ENCODE measurements around the gene HCAR3. TPM values are rescaled to one million over a fixed set of nuclear protein-coding genes. Genes with fewer than 3 reads are reported as not detected.

HCAR3 gene
- total and polyA plus RNA-seq, 2 experiments from 2014 or later = not detected

DNA sequence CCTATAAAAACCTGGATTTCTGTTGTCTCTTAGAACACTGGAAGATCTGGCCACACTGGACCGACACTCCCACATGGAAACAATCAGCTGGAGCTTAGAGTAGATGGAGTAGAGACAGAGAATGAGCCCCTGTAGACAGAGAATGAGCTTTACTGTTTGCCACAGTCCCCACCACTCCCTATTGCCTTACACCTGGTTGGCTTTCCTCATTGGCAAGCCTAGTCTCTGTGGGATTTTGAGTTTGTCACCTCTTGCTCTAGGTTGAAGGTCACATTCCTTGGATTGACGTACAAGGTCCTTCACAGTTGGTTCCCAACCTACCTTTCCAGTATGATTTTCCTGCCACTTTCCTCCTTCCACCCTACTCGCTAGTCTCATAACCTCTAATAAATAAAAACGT lies 16.0 kb upstream of the HCAR3 start:
- Histone ChIP-seq H3K4me3 (no peak overlapping the region), H4K20me1 (replicated peaks; ENCODE audit: insufficient read depth) (no peaks in the 10 kb centered on the region), H3K79me2 (replicated peaks; ENCODE audit: insufficient read depth) (no peaks in the 10 kb centered on the region), H3K4me2 (no peak overlapping the region), H3K27me3 (ENCODE audit: insufficient read depth) (no peaks in the 10 kb centered on the region), H2AFZ (no peak overlapping the region), H3K4me1 (ENCODE audit: insufficient read depth) (no peaks in the 10 kb centered on the region), H3F3A (replicated peaks; ENCODE audit: low read depth) (no peaks in the 10 kb centered on the region), H3K36me3 (ENCODE audit: insufficient read depth) (no peaks in the 10 kb centered on the region), H3K9me2 (ENCODE audit: insufficient read depth) (no peaks in the 10 kb centered on the region), H3K27ac (ENCODE audit: low read depth) (no peak overlapping the region)
- ATAC-seq (no peak), DNase-seq (ENCODE audit: low spot score) (no peak)
- Mint-ChIP-seq H3K4me3 (no peak overlapping the region), H3K4me1 (peaks cover 7% of the 10 kb centered on the region; the same call in 2 of the 3 replicates), H3K27me3 (ENCODE audit: insufficient read depth, low read depth, poor library complexity) (peaks cover 6% of the 10 kb centered on the region), H3K27ac (no peak overlapping the region), H3K9me3 (peaks cover 2% of the 10 kb centered on the region; the same call in 2 of the 3 replicates), H3K36me3 (ENCODE audit: low read depth) (no peaks in the 10 kb centered on the region)
- TF ChIP-seq ZNF114 (CRISPR knock-in tag; IDR thresholded peaks at IDR 0.05) (no peak), EZH2 (IDR thresholded peaks at IDR 0.05; ENCODE audit: low read depth, unreplicated experiment) (no peak), ZNF331 (CRISPR knock-in tag; IDR thresholded peaks at IDR 0.05; ENCODE audit: low read depth) (no peak), CREB1 (CRISPR knock-in tag; IDR thresholded peaks at IDR 0.05; ENCODE audit: low read depth) (no peak), NANOG (IDR thresholded peaks at IDR 0.05; ENCODE audit: borderline replicate concordance) (no peak), JUNB (IDR thresholded peaks at IDR 0.05; ENCODE audit: unreplicated experiment) (no peak), POLR2AphosphoS5 (IDR thresholded peaks at IDR 0.05; ENCODE audit: low read depth) (no peak), EZH2phosphoT487 (IDR thresholded peaks at IDR 0.05; ENCODE audit: unreplicated experiment) (no peak), STAT1 (IDR thresholded peaks at IDR 0.05; ENCODE audit: unreplicated experiment) (no peak)
- TF ChIP-seq, protein P1, sequence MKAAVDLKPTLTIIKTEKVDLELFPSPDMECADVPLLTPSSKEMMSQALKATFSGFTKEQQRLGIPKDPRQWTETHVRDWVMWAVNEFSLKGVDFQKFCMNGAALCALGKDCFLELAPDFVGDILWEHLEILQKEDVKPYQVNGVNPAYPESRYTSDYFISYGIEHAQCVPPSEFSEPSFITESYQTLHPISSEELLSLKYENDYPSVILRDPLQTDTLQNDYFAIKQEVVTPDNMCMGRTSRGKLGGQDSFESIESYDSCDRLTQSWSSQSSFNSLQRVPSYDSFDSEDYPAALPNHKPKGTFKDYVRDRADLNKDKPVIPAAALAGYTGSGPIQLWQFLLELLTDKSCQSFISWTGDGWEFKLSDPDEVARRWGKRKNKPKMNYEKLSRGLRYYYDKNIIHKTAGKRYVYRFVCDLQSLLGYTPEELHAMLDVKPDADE (IDR thresholded peaks at IDR 0.05) = no peak
- TF ChIP-seq, protein P2, sequence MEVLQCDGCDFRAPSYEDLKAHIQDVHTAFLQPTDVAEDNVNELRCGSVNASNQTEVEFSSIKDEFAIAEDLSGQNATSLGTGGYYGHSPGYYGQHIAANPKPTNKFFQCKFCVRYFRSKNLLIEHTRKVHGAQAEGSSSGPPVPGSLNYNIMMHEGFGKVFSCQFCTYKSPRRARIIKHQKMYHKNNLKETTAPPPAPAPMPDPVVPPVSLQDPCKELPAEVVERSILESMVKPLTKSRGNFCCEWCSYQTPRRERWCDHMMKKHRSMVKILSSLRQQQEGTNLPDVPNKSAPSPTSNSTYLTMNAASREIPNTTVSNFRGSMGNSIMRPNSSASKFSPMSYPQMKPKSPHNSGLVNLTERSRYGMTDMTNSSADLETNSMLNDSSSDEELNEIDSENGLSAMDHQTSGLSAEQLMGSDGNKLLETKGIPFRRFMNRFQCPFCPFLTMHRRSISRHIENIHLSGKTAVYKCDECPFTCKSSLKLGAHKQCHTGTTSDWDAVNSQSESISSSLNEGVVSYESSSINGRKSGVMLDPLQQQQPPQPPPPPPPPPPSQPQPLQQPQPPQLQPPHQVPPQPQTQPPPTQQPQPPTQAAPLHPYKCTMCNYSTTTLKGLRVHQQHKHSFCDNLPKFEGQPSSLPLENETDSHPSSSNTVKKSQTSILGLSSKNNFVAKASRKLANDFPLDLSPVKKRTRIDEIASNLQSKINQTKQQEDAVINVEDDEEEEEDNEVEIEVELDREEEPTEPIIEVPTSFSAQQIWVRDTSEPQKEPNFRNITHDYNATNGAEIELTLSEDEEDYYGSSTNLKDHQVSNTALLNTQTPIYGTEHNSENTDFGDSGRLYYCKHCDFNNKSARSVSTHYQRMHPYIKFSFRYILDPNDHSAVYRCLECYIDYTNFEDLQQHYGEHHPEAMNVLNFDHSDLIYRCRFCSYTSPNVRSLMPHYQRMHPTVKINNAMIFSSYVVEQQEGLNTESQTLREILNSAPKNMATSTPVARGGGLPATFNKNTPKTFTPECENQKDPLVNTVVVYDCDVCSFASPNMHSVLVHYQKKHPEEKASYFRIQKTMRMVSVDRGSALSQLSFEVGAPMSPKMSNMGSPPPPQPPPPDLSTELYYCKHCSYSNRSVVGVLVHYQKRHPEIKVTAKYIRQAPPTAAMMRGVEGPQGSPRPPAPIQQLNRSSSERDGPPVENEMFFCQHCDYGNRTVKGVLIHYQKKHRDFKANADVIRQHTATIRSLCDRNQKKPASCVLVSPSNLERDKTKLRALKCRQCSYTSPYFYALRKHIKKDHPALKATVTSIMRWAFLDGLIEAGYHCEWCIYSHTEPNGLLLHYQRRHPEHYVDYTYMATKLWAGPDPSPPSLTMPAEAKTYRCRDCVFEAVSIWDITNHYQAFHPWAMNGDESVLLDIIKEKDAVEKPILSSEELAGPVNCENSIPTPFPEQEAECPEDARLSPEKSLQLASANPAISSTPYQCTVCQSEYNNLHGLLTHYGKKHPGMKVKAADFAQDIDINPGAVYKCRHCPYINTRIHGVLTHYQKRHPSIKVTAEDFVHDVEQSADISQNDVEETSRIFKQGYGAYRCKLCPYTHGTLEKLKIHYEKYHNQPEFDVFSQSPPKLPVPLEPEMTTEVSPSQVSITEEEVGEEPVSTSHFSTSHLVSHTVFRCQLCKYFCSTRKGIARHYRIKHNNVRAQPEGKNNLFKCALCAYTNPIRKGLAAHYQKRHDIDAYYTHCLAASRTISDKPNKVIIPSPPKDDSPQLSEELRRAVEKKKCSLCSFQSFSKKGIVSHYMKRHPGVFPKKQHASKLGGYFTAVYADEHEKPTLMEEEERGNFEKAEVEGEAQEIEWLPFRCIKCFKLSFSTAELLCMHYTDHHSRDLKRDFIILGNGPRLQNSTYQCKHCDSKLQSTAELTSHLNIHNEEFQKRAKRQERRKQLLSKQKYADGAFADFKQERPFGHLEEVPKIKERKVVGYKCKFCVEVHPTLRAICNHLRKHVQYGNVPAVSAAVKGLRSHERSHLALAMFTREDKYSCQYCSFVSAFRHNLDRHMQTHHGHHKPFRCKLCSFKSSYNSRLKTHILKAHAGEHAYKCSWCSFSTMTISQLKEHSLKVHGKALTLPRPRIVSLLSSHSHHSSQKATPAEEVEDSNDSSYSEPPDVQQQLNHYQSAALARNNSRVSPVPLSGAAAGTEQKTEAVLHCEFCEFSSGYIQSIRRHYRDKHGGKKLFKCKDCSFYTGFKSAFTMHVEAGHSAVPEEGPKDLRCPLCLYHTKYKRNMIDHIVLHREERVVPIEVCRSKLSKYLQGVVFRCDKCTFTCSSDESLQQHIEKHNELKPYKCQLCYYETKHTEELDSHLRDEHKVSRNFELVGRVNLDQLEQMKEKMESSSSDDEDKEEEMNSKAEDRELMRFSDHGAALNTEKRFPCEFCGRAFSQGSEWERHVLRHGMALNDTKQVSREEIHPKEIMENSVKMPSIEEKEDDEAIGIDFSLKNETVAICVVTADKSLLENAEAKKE (CRISPR knock-in tag; IDR thresholded peaks at IDR 0.05) = no peak
- TF ChIP-seq, protein P3, sequence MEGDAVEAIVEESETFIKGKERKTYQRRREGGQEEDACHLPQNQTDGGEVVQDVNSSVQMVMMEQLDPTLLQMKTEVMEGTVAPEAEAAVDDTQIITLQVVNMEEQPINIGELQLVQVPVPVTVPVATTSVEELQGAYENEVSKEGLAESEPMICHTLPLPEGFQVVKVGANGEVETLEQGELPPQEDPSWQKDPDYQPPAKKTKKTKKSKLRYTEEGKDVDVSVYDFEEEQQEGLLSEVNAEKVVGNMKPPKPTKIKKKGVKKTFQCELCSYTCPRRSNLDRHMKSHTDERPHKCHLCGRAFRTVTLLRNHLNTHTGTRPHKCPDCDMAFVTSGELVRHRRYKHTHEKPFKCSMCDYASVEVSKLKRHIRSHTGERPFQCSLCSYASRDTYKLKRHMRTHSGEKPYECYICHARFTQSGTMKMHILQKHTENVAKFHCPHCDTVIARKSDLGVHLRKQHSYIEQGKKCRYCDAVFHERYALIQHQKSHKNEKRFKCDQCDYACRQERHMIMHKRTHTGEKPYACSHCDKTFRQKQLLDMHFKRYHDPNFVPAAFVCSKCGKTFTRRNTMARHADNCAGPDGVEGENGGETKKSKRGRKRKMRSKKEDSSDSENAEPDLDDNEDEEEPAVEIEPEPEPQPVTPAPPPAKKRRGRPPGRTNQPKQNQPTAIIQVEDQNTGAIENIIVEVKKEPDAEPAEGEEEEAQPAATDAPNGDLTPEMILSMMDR (conservative IDR thresholded peaks at IDR 0.05; ENCODE audit: low read depth in 2 of 2) = no peak
